RPMI8226 (cell line): ENCODE data around the gene RBM34.

ENCODE experiments used
- DNase-seq: peaks from one replicate; pipeline ENCODE4 v3.0.0-alpha.2; 2015

Gene RBM34

GRCh38 chr1:235152235-235152634 lies 8.8 kb downstream of the RBM34 start:
- DNase-seq: no peak

- no peak for DNase-seq
These were observed 10.0 kb downstream of the RBM34 start for GRCh38 chr1:235151033-235151432.

- DNase-seq: no peak
These were observed 11.2 kb downstream of the RBM34 start for GRCh38 chr1:235149824-235150223.

GRCh38 chr1:235147269-235147668 lies 13.8 kb downstream of the RBM34 start:
- DNase-seq: no peak

- DNase-seq: no peak
These were observed 15.4 kb downstream of the RBM34 start for GRCh38 chr1:235145639-235146038.

DNA sequence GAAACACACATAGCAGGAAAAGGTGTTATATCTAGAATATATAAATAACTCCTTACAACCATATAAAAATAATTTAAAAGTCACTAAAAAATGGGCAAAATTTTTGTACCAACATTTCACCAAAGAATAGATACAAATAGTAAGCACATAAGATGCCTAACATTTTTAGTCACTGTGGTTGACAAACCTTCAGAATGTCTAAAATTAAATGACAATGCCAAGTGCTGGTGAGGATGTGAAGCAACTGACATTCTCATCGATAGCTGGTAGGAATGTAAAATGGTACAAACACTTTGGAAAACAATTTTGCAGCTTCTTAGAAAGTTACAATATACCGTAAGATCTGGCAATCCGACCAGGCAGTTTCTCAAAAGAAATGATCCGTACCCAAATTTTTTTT lies 18.1 kb downstream of the RBM34 start:
- DNase-seq: no peak

- DNase-seq: no peak
These were observed 21.7 kb downstream of the RBM34 start for GRCh38 chr1:235139315-235139714.

DNA sequence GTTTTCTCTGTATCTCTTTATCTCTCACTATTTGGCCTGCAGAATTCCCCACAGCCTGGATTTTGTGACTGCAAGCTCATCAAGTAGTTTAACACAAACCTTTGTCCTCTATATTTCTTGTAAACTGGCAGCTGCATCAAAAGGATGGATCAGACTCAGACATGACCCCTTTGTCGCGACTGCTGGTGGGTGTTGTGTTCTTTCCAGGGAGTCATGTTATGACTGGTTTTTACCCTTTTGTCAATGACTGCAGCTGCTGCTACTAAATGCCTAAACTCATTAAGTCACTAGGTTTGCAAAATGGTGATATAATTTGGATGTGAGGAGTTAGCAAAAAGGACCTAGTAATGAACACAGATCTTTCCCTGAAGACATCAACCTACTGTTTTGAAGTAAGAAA lies 22.2 kb downstream of the RBM34 start:
- DNase-seq: no peak

- DNase-seq: no peak
These were observed 24.9 kb downstream of the RBM34 start for GRCh38 chr1:235136111-235136510.

DNA sequence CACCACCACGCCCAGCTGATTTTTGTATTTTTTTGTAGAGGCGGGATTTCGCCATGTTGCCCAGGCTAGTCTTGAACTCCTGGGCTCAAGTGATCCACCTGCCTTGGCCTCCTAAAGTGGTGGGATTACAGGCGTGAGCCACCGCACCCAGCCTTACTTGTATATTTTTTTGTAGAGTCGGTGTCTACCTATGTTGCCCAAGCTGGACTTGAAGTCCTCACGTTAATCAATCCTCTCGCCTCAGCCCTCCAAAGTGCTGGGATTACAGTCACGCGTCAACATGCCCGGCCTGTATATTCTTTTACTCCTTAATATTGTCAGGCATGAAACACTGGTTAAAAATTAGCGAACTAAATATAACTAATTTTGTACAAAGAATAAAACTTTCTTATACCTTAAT lies 26.9 kb downstream of the RBM34 start:
- DNase-seq: no peak

DNA sequence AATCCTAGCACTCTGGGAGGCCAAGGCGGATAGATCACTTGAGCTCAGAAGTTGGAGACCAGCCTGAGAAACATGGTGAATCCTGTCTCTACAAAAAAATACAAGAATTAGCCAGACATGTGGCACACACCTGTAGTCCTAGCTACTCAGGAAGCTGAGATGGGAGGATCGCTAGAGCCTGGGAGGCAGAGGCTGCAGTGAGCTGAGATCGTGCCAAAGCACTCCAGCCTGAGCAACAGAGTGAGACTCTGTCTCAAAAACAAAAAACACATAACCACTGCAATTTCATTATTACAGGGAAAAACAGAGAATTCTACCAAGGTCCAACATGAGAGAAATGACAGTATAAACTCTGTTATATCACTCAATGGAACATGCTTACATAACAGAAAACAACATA lies 28.0 kb downstream of the RBM34 start:
- DNase-seq: no peak

- no peak for DNase-seq
These were observed 29.1 kb downstream of the RBM34 start for GRCh38 chr1:235131961-235132360.

GRCh38 chr1:235130766-235131270 lies 30.2 kb downstream of the RBM34 start:
- DNase-seq: no peak

- DNase-seq: no peak
These were observed 31.1 kb downstream of the RBM34 start for GRCh38 chr1:235129774-235130570.

DNA sequence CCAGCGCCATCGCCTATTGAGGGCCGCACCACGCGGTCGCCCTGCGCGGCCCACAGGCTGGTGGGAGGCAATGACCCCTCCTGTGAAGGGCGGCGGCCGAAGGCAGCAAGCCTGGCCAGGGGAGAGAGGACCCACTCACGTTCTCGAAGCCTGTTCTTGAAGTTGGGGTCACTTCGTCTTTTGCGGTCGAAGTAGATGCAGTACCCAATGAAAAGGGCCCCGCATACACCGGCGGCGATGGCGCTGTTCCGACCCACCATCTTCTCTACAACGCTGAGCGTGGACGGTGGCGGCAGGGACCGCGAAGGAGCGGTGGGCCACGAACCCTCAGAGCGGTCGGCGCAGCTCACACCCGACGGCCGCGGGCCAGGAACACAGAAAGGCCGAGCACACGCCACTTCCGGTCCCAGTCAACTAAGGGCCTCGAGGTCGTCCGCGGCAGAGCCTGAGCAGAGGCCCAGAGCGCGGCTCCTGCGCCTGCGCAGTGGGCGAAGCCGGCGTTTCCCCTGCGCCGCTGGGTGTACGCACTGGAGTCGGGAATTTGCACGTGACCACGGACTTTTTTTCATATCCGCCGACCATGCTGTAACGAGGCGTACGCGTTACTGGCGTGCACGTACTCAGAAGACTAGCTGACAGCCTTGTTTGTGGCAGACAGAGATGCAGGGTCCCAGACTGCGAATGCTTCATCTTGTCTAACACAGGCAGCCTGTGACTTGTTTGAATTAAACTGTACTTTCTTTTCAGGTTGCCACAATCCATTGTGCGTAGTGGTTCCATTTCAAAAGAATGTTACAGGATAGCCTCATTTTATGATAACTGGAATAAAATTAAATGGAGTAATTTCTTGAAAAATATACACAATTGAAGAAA lies 32.4 kb downstream of the RBM34 start, which contains the start of gene TOMM20:
TSS of gene TOMM20 (minus strand) at position 382 of the 873 bp plus-strand sequence. CDS start at position 260, 122 bp downstream.
- peak; percentile 99 for DNase-seq

- DNase-seq: peak; percentile 17
These were observed 33.2 kb downstream of the RBM34 start for GRCh38 chr1:235127732-235128455.

DNA sequence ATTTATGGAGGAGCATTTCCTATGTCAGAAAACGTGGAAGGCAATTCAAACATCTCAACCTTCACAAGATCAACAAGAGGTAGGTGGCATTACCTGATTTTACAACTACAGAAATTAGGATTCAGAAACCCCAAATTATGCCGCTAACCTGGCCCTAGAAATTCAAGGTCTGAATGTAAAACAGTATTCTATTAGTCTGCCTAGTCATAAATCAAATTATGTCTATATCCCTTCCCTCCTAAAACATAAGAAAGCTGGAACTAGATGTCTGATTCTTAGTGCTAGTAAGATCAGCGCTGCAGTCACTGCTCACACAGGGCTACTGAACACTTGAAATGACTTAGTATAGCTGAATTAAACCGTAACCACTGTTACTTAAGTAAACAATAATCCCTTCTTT lies 33.8 kb downstream of the RBM34 start:
- no peak for DNase-seq

GRCh38 chr1:235124665-235125064 lies 36.4 kb downstream of the RBM34 start:
- no peak for DNase-seq

DNA sequence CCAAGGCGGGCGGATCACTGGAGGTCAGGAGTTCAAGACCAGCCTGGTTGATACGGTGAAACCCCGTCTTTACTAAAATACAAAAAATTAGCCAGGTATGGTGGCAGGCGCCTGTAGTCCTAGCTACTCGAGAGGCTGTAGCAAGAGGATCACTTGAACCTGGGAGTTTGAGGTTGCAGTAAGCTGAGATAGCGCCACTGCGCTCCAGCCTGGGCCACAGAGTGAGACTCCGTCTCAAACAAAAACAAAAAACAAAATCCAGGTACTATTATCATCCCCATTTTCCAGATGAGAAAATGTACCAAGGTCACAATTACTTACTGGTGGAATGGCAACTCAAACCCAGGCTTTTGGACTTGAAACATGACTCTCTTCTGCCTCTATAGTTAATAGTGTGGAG lies 36.9 kb downstream of the RBM34 start:
- no peak for DNase-seq

- DNase-seq: no peak
These were observed 38.7 kb downstream of the RBM34 start for GRCh38 chr1:235122348-235122747.

GRCh38 chr1:235113183-235113917 lies 47.7 kb downstream of the RBM34 start:
- no peak for DNase-seq
